Measurements from ENCODE around the gene UACA. TPM values are rescaled to one million over a fixed set of nuclear protein-coding genes. Genes with fewer than 3 reads are reported as not detected.

UACA gene
- total RNA-seq, 1 experiment from 2014 or later = 44.8 TPM

DNA sequence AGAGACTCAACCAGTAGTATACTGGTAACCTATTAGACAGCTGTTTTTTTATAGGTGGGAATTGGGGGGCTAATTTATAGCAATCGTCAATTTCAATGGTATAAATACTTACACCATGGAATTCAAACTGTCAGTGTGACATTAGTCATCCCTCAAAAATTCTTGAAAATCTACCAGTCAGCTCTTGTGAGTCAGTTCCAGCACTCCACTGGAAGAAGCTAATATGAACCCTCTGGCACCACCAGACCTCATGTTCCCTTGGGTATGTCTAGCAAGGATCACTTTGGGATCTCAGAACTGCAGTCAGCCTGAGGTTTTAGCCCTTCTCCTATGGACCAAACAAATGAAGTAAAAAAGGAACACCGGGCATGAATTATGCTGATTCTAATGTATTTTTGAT lies 11.8 kb upstream of the UACA start (continued):
- TF ChIP-seq, protein P1, sequence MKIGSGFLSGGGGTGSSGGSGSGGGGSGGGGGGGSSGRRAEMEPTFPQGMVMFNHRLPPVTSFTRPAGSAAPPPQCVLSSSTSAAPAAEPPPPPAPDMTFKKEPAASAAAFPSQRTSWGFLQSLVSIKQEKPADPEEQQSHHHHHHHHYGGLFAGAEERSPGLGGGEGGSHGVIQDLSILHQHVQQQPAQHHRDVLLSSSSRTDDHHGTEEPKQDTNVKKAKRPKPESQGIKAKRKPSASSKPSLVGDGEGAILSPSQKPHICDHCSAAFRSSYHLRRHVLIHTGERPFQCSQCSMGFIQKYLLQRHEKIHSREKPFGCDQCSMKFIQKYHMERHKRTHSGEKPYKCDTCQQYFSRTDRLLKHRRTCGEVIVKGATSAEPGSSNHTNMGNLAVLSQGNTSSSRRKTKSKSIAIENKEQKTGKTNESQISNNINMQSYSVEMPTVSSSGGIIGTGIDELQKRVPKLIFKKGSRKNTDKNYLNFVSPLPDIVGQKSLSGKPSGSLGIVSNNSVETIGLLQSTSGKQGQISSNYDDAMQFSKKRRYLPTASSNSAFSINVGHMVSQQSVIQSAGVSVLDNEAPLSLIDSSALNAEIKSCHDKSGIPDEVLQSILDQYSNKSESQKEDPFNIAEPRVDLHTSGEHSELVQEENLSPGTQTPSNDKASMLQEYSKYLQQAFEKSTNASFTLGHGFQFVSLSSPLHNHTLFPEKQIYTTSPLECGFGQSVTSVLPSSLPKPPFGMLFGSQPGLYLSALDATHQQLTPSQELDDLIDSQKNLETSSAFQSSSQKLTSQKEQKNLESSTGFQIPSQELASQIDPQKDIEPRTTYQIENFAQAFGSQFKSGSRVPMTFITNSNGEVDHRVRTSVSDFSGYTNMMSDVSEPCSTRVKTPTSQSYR (CRISPR knock-in tag; IDR thresholded peaks at IDR 0.05) = no peak
- no peak for TF ChIP-seq MYBL2 (CRISPR knock-in tag; IDR thresholded peaks at IDR 0.05)
- TF ChIP-seq, protein P2, sequence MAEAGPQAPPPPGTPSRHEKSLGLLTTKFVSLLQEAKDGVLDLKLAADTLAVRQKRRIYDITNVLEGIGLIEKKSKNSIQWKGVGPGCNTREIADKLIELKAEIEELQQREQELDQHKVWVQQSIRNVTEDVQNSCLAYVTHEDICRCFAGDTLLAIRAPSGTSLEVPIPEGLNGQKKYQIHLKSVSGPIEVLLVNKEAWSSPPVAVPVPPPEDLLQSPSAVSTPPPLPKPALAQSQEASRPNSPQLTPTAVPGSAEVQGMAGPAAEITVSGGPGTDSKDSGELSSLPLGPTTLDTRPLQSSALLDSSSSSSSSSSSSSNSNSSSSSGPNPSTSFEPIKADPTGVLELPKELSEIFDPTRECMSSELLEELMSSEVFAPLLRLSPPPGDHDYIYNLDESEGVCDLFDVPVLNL (CRISPR knock-in tag; IDR thresholded peaks at IDR 0.05; ENCODE audit: borderline replicate concordance, low read depth) = no peak

DNA sequence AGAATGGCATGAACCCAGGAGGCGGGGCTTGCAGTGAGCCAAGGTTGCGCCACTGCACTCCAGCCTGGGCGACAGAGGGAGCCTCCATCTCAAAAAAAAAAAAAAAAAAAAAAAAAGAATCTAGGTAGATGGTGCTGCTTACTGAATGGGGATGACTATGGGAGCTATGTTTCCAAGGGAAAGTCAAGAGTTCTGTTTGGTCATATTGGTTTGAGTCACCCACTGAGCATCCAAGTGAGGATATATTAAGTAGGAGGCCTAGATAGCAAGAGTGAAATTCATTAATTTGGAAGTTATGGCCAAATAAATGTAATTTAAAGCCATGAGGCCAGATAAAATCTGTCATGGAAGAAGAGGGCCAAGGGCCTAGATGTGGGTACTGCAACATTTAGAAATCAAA lies 9.0 kb upstream of the UACA start:
- POLR2A ChIA-PET = interaction anchor here (0.7 kb wide), 1 partner anchor 204 kb away, joined by 3 read pairs; no protein-coding TSS in a partner anchor
- H3K4me3 Mint-ChIP-seq = no peak overlapping the region
- CTCF ChIA-PET = no interaction called here
- DNase-seq (ENCODE audit: low spot score) (no peak), ATAC-seq (no peak)
- no peaks in the 10 kb centered on the region for H3K9me3 Mint-ChIP-seq
- no peaks in the 10 kb centered on the region for H3K36me3 Mint-ChIP-seq
- no peak overlapping the region for H3K27ac Mint-ChIP-seq
- H3K27me3 Mint-ChIP-seq (ENCODE audit: low read depth) = no peaks in the 10 kb centered on the region; the same call in 1 of the 2 replicates
- H3K4me1 Mint-ChIP-seq = no peaks in the 10 kb centered on the region
- TF ChIP-seq, protein P3, sequence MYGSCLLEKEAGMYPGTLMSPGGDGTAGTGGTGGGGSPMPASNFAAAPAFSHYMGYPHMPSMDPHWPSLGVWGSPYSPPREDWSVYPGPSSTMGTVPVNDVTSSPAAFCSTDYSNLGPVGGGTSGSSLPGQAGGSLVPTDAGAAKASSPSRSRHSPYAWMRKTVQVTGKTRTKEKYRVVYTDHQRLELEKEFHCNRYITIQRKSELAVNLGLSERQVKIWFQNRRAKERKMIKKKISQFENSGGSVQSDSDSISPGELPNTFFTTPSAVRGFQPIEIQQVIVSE (CRISPR knock-in tag; IDR thresholded peaks at IDR 0.05; ENCODE audit: borderline replicate concordance) = no peak
- TF ChIP-seq, protein P4, sequence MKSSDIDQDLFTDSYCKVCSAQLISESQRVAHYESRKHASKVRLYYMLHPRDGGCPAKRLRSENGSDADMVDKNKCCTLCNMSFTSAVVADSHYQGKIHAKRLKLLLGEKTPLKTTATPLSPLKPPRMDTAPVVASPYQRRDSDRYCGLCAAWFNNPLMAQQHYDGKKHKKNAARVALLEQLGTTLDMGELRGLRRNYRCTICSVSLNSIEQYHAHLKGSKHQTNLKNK (CRISPR knock-in tag; IDR thresholded peaks at IDR 0.05) = no peak
- no peak for TF ChIP-seq ZBTB21 (CRISPR knock-in tag; IDR thresholded peaks at IDR 0.05; ENCODE audit: borderline replicate concordance)
- no peak for TF ChIP-seq ZNF232 (CRISPR knock-in tag; IDR thresholded peaks at IDR 0.05)
- no peak for TF ChIP-seq FOXP1 (CRISPR knock-in tag; IDR thresholded peaks at IDR 0.05; ENCODE audit: borderline replicate concordance)
- TF ChIP-seq, protein P5, sequence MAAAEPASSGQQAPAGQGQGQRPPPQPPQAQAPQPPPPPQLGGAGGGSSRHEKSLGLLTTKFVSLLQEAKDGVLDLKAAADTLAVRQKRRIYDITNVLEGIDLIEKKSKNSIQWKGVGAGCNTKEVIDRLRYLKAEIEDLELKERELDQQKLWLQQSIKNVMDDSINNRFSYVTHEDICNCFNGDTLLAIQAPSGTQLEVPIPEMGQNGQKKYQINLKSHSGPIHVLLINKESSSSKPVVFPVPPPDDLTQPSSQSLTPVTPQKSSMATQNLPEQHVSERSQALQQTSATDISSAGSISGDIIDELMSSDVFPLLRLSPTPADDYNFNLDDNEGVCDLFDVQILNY (CRISPR knock-in tag; IDR thresholded peaks at IDR 0.05) = no peak
- no peak for TF ChIP-seq ESRRA (CRISPR knock-in tag; IDR thresholded peaks at IDR 0.05; ENCODE audit: borderline replicate concordance)
- TF ChIP-seq ZNF138 (CRISPR knock-in tag; conservative IDR thresholded peaks at IDR 0.05) = no peak
- TF ChIP-seq GRHL2 (CRISPR knock-in tag; IDR thresholded peaks at IDR 0.05; ENCODE audit: insufficient replicate concordance, severe bottlenecking) = no peak

DNA sequence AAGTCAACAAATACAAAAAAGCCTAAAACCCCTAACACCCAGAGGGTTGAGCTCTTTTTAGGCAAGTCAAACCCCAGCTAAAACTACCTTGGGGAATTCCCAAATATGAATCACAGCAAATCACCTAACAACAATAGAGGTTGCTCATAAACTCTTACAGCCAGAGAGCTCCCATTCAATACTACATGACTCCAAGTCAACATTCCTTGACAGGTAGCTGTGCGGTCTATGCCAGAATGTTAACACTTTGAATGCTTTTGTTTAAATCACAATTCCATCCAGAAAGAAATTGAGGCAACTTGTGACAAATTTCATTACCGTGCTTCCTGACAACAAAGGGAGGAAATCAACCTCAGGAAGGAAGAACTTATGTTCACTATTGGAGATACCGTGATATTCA lies 7.5 kb upstream of the UACA start:
- ChIA-PET CTCF (interaction anchor here (1.1 kb wide), 1 partner anchor 48 kb away, joined by 5 read pairs; no protein-coding TSS in a partner anchor), POLR2A (no interaction called here)
- Mint-ChIP-seq H3K27me3 (ENCODE audit: low read depth) (no peaks in the 10 kb centered on the region; the same call in 1 of the 2 replicates), H3K27ac (no peak overlapping the region), H3K4me3 (no peak overlapping the region), H3K9me3 (no peaks in the 10 kb centered on the region), H3K4me1 (no peaks in the 10 kb centered on the region), H3K36me3 (no peaks in the 10 kb centered on the region)
- no peak for DNase-seq (ENCODE audit: low spot score)
- no peak for ATAC-seq
- TF ChIP-seq SOX15 (CRISPR knock-in tag; IDR thresholded peaks at IDR 0.05) (no peak), NFYB (CRISPR knock-in tag; conservative IDR thresholded peaks at IDR 0.05; ENCODE audit: low read depth) (no peak), CREM (CRISPR knock-in tag; IDR thresholded peaks at IDR 0.05) (no peak), ELF4 (CRISPR knock-in tag; IDR thresholded peaks at IDR 0.05; ENCODE audit: low read depth) (no peak), GRHL2 (CRISPR knock-in tag; IDR thresholded peaks at IDR 0.05; ENCODE audit: insufficient replicate concordance, severe bottlenecking) (no peak)
- TF ChIP-seq, protein P6, sequence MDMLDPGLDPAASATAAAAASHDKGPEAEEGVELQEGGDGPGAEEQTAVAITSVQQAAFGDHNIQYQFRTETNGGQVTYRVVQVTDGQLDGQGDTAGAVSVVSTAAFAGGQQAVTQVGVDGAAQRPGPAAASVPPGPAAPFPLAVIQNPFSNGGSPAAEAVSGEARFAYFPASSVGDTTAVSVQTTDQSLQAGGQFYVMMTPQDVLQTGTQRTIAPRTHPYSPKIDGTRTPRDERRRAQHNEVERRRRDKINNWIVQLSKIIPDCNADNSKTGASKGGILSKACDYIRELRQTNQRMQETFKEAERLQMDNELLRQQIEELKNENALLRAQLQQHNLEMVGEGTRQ (CRISPR knock-in tag; IDR thresholded peaks at IDR 0.05) = no peak
- TF ChIP-seq, protein P7, sequence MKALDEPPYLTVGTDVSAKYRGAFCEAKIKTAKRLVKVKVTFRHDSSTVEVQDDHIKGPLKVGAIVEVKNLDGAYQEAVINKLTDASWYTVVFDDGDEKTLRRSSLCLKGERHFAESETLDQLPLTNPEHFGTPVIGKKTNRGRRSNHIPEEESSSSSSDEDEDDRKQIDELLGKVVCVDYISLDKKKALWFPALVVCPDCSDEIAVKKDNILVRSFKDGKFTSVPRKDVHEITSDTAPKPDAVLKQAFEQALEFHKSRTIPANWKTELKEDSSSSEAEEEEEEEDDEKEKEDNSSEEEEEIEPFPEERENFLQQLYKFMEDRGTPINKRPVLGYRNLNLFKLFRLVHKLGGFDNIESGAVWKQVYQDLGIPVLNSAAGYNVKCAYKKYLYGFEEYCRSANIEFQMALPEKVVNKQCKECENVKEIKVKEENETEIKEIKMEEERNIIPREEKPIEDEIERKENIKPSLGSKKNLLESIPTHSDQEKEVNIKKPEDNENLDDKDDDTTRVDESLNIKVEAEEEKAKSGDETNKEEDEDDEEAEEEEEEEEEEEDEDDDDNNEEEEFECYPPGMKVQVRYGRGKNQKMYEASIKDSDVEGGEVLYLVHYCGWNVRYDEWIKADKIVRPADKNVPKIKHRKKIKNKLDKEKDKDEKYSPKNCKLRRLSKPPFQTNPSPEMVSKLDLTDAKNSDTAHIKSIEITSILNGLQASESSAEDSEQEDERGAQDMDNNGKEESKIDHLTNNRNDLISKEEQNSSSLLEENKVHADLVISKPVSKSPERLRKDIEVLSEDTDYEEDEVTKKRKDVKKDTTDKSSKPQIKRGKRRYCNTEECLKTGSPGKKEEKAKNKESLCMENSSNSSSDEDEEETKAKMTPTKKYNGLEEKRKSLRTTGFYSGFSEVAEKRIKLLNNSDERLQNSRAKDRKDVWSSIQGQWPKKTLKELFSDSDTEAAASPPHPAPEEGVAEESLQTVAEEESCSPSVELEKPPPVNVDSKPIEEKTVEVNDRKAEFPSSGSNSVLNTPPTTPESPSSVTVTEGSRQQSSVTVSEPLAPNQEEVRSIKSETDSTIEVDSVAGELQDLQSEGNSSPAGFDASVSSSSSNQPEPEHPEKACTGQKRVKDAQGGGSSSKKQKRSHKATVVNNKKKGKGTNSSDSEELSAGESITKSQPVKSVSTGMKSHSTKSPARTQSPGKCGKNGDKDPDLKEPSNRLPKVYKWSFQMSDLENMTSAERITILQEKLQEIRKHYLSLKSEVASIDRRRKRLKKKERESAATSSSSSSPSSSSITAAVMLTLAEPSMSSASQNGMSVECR (CRISPR knock-in tag; IDR thresholded peaks at IDR 0.05; ENCODE audit: borderline replicate concordance) = no peak
